Panc1 (cell line): Measurements from ENCODE around the gene MCM9. TPM values are rescaled to one million over a fixed set of nuclear protein-coding genes. Genes with fewer than 3 reads are reported as not detected.

ENCODE experiments used
- ATAC-seq: fragments of 200-7000 bp; cut with Tn5 transposase; 2 replicates; pipeline ENCODE4 v1.9.1; 2020; ENCODE audit warnings: mild to moderate bottlenecking, moderate library complexity
- BruUV-seq: library from RNA; stranded (reverse); fragments of 400-500 nt; replicated peaks from 2 replicates; lab custom pipeline; 2021; lab: Mats Ljungman, UMichigan
- CTCF ChIA-PET: fragments of 300-600 bp; sonication (Branson Sonifier 250); formaldehyde crosslinking; loops from one replicate; lab custom pipeline; 2022; ENCODE audit warnings: antibody characterized with exemption; lab: Charles Lee
- POLR2A ChIA-PET: fragments of 300-600 bp; sonication (Branson Sonifier 250); formaldehyde crosslinking; loops from one replicate; lab custom pipeline; 2022; ENCODE audit warnings: antibody characterized with exemption; lab: Charles Lee
- DNase-seq: peaks from one replicate; pipeline ENCODE4 v3.0.0-alpha.2; 2010; ENCODE audit warnings: low read depth, low spot score
- H3K27ac ChIP-seq: 2 replicates; pipeline ENCODE4 v1.5.1; 2011; ENCODE audit warnings: mild to moderate bottlenecking, low read length, inconsistent platforms
- H3K27me3 ChIP-seq: fragments of 200-500 bp; sonication (Bioruptor generic); 2 replicates; pipeline ENCODE4 v1.6.0; 2014; ENCODE audit warnings: low read length, inconsistent platforms; ENCODE audit not compliant: control insufficient read depth, insufficient read depth
- H3K36me3 ChIP-seq: fragments of 200-500 bp; sonication (Bioruptor generic); 2 replicates; pipeline ENCODE4 v1.5.1; 2014; ENCODE audit warnings: inconsistent platforms, mild to moderate bottlenecking, low read length, moderate library complexity; ENCODE audit not compliant: control insufficient read depth, insufficient read depth
- H3K4me1 ChIP-seq: 2 replicates; pipeline ENCODE4 v1.5.1; 2011; ENCODE audit warnings: inconsistent platforms, mild to moderate bottlenecking, low read length, moderate library complexity; ENCODE audit not compliant: control insufficient read depth, insufficient read depth
- H3K4me3 ChIP-seq, 2 experiments: 2 replicates each; pipeline ENCODE4 v1.5.1; 2011 to 2012; ENCODE audit warnings: low read depth in 2 of 2, low read length in 2 of 2, mild to moderate bottlenecking in 2 of 2, inconsistent platforms in 1 of 2, moderate library complexity in 1 of 2
- H3K9me3 ChIP-seq: fragments of 200-500 bp; sonication (Bioruptor generic); 2 replicates; pipeline ENCODE4 v1.5.1; 2014; ENCODE audit warnings: low read depth, mild to moderate bottlenecking, inconsistent platforms, low read length, moderate library complexity; ENCODE audit not compliant: control insufficient read depth, insufficient read depth
- POLR2AphosphoS5 ChIP-seq: IDR thresholded peaks from 2 replicates; pipeline ENCODE4 v1.6.1; 2012; ENCODE audit warnings: mild to moderate bottlenecking, low read depth, low read length, moderate library complexity
- SIN3A ChIP-seq: IDR thresholded peaks from 2 replicates; pipeline ENCODE4 v1.6.1; 2012; ENCODE audit warnings: low read depth, mild to moderate bottlenecking, low read length, moderate library complexity, borderline replicate concordance; ENCODE audit not compliant: insufficient read depth
- TCF7L2 ChIP-seq: IDR thresholded peaks from 2 replicates; pipeline ENCODE4 v1.6.1; 2011; ENCODE audit warnings: mild to moderate bottlenecking, low read depth, low read length, inconsistent platforms
- in situ Hi-C: cut with HindIII; loops from 2 replicates; pipeline ENCODE4 v1.10.0; 2016; ENCODE audit warnings: low sequenced_read_pairs, low pct_unique_long_range_greater_than_20kb
- intact Hi-C: fragments of 100-400 bp; cut with micrococcal nuclease; formaldehyde crosslinking; loops from one replicate; pipeline ENCODE4 v1.10.0; 2022; ENCODE audit not compliant: unreplicated experiment
- total RNA-seq: library from RNA; stranded (reverse); gene quantifications from one replicate; pipeline ENCODE4 v1.2.1, GENCODE V29; 2021; ENCODE audit not compliant: unreplicated experiment
- TF ChIP-seq, protein P1 (sequence below), 2 experiments: IDR thresholded peaks; 2 replicates each; pipeline ENCODE4 v1.6.1; 2011 to 2012; ENCODE audit warnings: low read depth in 2 of 2, control low read depth in 1 of 2, low read length in 1 of 2, mild to moderate bottlenecking in 1 of 2, moderate library complexity in 1 of 2; ENCODE audit not compliant: insufficient read depth in 1 of 2
- TF ChIP-seq, protein P2 (sequence below): fragments of 450-650 bp; IDR thresholded peaks from 2 replicates; pipeline ENCODE4 v1.5.1; 2017; ENCODE audit warnings: mild to moderate bottlenecking

The MCM9 gene
- total RNA-seq, 1 experiment from 2014 or later = 20.4 TPM

DNA sequence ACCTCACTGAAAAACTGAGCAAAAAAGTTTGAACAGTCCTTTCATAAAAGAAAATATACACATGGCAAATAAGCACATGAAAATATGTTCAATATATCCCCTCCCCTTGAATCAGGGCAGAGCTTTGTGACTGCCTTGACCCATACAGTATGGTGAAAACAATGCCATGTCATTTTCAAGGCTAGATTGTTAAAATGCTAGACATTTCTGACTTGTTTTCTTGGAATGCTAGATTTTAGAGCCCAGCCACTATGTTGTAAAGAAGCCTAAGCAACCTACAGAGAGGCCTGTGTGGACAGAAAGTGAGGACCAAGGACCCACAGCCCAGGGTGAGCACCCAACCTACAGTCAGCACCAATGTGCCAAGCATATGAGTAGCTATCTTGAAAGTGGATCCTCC, 58.1 kb downstream of the MCM9 start:
- in situ Hi-C loops (no loop called here), intact Hi-C loops (no loop called here)
- H3K36me3 ChIP-seq = no peaks in the 10 kb centered on the region
- DNase-seq = no peak
- no peak overlapping the region for H3K4me3 ChIP-seq
- POLR2A ChIA-PET = no interaction called here
- no peaks in the 10 kb centered on the region for H3K9me3 ChIP-seq
- H3K4me1 ChIP-seq = peaks cover 19% of the 10 kb centered on the region
- no peak overlapping the region for H3K27ac ChIP-seq
- no peak for ATAC-seq
- TF ChIP-seq SIN3A = no peak
- TF ChIP-seq TCF7L2 = no peak
- TF ChIP-seq, protein P1, sequence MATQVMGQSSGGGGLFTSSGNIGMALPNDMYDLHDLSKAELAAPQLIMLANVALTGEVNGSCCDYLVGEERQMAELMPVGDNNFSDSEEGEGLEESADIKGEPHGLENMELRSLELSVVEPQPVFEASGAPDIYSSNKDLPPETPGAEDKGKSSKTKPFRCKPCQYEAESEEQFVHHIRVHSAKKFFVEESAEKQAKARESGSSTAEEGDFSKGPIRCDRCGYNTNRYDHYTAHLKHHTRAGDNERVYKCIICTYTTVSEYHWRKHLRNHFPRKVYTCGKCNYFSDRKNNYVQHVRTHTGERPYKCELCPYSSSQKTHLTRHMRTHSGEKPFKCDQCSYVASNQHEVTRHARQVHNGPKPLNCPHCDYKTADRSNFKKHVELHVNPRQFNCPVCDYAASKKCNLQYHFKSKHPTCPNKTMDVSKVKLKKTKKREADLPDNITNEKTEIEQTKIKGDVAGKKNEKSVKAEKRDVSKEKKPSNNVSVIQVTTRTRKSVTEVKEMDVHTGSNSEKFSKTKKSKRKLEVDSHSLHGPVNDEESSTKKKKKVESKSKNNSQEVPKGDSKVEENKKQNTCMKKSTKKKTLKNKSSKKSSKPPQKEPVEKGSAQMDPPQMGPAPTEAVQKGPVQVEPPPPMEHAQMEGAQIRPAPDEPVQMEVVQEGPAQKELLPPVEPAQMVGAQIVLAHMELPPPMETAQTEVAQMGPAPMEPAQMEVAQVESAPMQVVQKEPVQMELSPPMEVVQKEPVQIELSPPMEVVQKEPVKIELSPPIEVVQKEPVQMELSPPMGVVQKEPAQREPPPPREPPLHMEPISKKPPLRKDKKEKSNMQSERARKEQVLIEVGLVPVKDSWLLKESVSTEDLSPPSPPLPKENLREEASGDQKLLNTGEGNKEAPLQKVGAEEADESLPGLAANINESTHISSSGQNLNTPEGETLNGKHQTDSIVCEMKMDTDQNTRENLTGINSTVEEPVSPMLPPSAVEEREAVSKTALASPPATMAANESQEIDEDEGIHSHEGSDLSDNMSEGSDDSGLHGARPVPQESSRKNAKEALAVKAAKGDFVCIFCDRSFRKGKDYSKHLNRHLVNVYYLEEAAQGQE (IDR thresholded peaks at IDR 0.05; ENCODE audit: insufficient read depth in 1 of 2, low read depth in 2 of 2, low read length in 1 of 2) = no peak
- TF ChIP-seq, protein P2, sequence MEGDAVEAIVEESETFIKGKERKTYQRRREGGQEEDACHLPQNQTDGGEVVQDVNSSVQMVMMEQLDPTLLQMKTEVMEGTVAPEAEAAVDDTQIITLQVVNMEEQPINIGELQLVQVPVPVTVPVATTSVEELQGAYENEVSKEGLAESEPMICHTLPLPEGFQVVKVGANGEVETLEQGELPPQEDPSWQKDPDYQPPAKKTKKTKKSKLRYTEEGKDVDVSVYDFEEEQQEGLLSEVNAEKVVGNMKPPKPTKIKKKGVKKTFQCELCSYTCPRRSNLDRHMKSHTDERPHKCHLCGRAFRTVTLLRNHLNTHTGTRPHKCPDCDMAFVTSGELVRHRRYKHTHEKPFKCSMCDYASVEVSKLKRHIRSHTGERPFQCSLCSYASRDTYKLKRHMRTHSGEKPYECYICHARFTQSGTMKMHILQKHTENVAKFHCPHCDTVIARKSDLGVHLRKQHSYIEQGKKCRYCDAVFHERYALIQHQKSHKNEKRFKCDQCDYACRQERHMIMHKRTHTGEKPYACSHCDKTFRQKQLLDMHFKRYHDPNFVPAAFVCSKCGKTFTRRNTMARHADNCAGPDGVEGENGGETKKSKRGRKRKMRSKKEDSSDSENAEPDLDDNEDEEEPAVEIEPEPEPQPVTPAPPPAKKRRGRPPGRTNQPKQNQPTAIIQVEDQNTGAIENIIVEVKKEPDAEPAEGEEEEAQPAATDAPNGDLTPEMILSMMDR = no peak
- no peak for TF ChIP-seq POLR2AphosphoS5
- BruUV-seq = no TSS peak
- CTCF ChIA-PET = no interaction called here
- H3K27me3 ChIP-seq = no peaks in the 10 kb centered on the region

DNA sequence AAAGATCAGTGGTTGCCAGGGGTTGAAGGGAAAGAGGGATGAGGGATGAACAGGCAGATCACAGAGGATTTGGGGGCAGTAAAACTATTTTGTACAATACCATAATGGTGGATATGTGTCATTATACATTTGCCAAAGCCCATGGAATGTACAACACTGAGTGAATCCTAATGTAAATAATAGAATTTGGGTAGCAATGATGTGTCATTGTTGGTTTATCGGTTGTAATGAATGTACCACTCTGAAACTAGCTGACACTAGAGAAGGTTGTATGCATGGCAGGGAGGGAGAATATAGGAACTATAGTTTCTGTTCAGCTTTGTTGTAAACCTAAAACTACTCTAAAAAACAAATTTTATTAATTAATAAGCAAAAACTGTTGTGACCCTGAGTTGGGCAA, 58.8 kb downstream of the MCM9 start:
- H3K27me3 ChIP-seq = no peaks in the 10 kb centered on the region
- intact Hi-C loops (no loop called here), in situ Hi-C loops (no loop called here)
- peak; percentile 60; the same call in 1 of the 2 replicates for ATAC-seq
- H3K4me1 ChIP-seq = peaks cover 16% of the 10 kb centered on the region
- CTCF ChIA-PET = no interaction called here
- H3K4me3 ChIP-seq = no peak overlapping the region
- H3K9me3 ChIP-seq = no peaks in the 10 kb centered on the region
- no TSS peak for BruUV-seq
- POLR2A ChIA-PET = interaction anchor here (0.6 kb wide), 1 partner anchor 20 kb away, joined by 4 read pairs; no protein-coding TSS in a partner anchor
- TF ChIP-seq, protein P2 = no peak
- TF ChIP-seq, protein P1 (IDR thresholded peaks at IDR 0.05; ENCODE audit: insufficient read depth in 1 of 2, low read depth in 2 of 2, low read length in 1 of 2) = no peak
- TF ChIP-seq TCF7L2 (no peak), SIN3A (no peak), POLR2AphosphoS5 (no peak)
- DNase-seq = no peak
- no peak overlapping the region for H3K27ac ChIP-seq
- no peaks in the 10 kb centered on the region for H3K36me3 ChIP-seq
